Lower lobe of right lung (tissue), 2 donors: Measurements from ENCODE around the gene ACOXL. TPM values are rescaled to one million over a fixed set of nuclear protein-coding genes. Genes with fewer than 3 reads are reported as not detected.

Experiments
- ATAC-seq, 2 donors: fragments of 200-7000 bp; cut with Tn5 transposase; one replicate each; pipeline ENCODE4 v1.9.1; 2020 to 2022; ENCODE audit warnings: mild to moderate bottlenecking in 2 of 2, moderate library complexity in 2 of 2
- DNase-seq: peaks from one replicate; pipeline ENCODE4 v3.0.0-alpha.2; 2020
- H3K27ac ChIP-seq: fragments of 200-600 bp; one replicate; pipeline ENCODE4 v1.8.0; 2022
- H3K27me3 ChIP-seq: fragments of 200-600 bp; one replicate; pipeline ENCODE4 v1.8.0; 2022; ENCODE audit warnings: low read depth
- H3K36me3 ChIP-seq: fragments of 200-600 bp; one replicate; pipeline ENCODE4 v1.8.0; 2022; ENCODE audit warnings: mild to moderate bottlenecking
- H3K4me1 ChIP-seq: fragments of 200-600 bp; one replicate; pipeline ENCODE4 v1.8.0; 2022
- H3K4me3 ChIP-seq: fragments of 200-600 bp; one replicate; pipeline ENCODE4 v1.8.0; 2022; ENCODE audit warnings: mild to moderate bottlenecking
- H3K9me3 ChIP-seq: fragments of 200-600 bp; one replicate; pipeline ENCODE4 v1.8.0; 2022
- CTCF ChIP-seq: fragments of 200-600 bp; IDR thresholded peaks from one replicate; pipeline ENCODE4 v1.8.0; 2022; ENCODE audit warnings: antibody characterized with exemption, mild to moderate bottlenecking
- intact Hi-C: fragments of 100-400 bp; cut with DNase I; formaldehyde crosslinking; loops from one replicate; pipeline ENCODE4 v1.11.0; 2022
- total RNA-seq: library from RNA; stranded (reverse); fragmentation: NEBNext Ultra II Directional; extraction: Animal tissue kit (Norgen Biotek cat#: 25700); gene quantifications from one replicate; pipeline ENCODE4 v1.2.1, GENCODE V29; 2021
- donor health status: DM: no; HTN: yes; CAD: no; lungs with severe emphysema.

ACOXL gene
- total RNA-seq, 1 donor from 2014 or later, result 38.5 TPM

GRCh38 chr2:111113838-111114237 lies 381.5 kb downstream of the ACOXL start:
- H3K27me3 ChIP-seq, result peaks cover 33% of the 10 kb centered on the region
- ATAC-seq, result no peak
- H3K9me3 ChIP-seq, result no peaks in the 10 kb centered on the region
- H3K4me3 ChIP-seq, result no peak overlapping the region
- no peaks in the 10 kb centered on the region for H3K36me3 ChIP-seq
- no peak overlapping the region for H3K27ac ChIP-seq
- TF ChIP-seq CTCF, result no peak
- intact Hi-C loops, result no loop called here
- H3K4me1 ChIP-seq, result peaks cover 23% of the 10 kb centered on the region
- no peak for DNase-seq

GRCh38 chr2:111116011-111116746 lies 383.8 kb downstream of the ACOXL start:
- no peak for ATAC-seq
- H3K4me3 ChIP-seq, result no peak overlapping the region
- H3K4me1 ChIP-seq, result peaks cover 37% of the 10 kb centered on the region
- H3K27me3 ChIP-seq, result peaks cover 48% of the 10 kb centered on the region
- TF ChIP-seq CTCF, result no peak
- H3K36me3 ChIP-seq, result no peaks in the 10 kb centered on the region
- H3K27ac ChIP-seq, result no peak overlapping the region
- H3K9me3 ChIP-seq, result no peaks in the 10 kb centered on the region
- intact Hi-C loops, result no loop called here
- no peak for DNase-seq

DNA sequence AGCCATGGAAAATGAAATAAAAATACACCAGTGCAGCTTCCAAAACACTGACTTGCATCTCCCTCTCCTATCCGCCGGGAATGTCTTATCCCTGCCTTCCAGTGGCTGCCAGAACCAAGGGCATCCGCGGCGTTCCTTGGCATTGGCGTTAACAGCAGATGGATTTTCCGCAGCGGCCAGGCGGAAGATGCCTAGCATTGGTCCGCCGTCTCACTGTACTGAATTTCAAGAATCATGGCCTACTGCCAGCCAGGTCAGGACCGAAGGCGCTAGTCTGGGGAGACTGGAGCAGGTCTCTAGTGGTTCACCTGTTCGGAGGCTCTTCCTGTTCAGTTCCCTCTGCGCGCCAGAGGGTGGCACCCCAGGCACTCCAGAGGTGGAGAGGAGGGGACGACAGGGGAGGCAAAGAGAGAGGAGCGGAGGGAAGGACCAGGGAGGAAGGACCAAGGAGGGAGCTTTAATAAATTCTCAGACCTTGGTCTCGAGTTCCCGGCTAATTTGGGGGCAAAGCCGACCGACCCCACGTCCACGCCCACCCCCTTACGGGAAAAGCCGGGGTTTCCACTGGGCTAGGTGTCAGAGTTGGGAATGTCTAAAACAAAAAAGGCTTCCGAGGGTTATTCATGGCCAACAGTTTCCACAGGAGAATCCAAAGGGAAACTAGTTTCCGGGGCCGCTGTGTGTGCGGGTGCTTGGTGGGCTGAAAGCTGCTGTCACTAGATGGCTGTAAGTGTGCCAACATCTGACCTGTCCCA lies 384.6 kb downstream of the ACOXL start:
- DNase-seq (peak; percentile 76), ATAC-seq (peak; percentile 48 to 56)
- Histone ChIP-seq H3K36me3 (no peaks in the 10 kb centered on the region), H3K9me3 (no peaks in the 10 kb centered on the region), H3K4me1 (peaks cover 37% of the 10 kb centered on the region), H3K4me3 (peak overlapping the region; percentile 88), H3K27me3 (peaks cover 48% of the 10 kb centered on the region), H3K27ac (no peak overlapping the region)
- TF ChIP-seq CTCF, result peak; percentile 84
- intact Hi-C loops, result no loop called here

- H3K36me3 ChIP-seq, result no peaks in the 10 kb centered on the region
- DNase-seq (peak; percentile 51), ATAC-seq (no peak)
- H3K4me3 ChIP-seq, result peak overlapping the region; percentile 88
- H3K4me1 ChIP-seq, result peaks cover 37% of the 10 kb centered on the region
- intact Hi-C loops, result no loop called here
- H3K27me3 ChIP-seq, result peaks cover 44% of the 10 kb centered on the region
- H3K27ac ChIP-seq, result no peak overlapping the region
- no peak for TF ChIP-seq CTCF
- no peaks in the 10 kb centered on the region for H3K9me3 ChIP-seq
These were observed 385.5 kb downstream of the ACOXL start for GRCh38 chr2:111117598-111118480.

DNA sequence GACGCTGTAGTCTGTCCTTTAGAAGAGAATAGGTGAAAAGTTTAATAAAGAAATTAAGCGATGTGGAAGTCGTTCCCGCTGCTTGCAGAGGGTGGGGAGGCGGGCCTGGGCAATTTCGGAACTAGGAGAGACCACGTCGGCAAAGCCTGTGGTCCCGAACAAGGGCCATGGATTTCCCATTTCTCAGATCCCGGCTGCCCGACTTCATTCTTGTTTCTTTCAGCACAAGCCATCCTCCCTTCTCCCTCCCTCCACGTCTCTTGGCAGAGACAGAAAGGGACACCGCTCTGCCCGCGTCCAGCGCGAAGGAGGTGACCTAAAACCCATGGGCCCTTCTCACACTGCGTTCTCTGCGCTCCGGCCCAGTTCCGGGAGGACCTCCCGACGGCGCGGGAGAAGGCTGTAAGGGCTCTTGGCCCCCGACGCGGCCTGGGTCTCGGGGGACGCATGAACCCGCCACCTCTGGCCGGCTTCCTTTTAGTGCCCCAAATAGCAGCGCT lies 386.2 kb downstream of the ACOXL start:
- peak; percentile 52 for DNase-seq
- peaks cover under 1% of the 10 kb centered on the region for H3K36me3 ChIP-seq
- H3K27ac ChIP-seq, result no peak overlapping the region
- intact Hi-C loops, result no loop called here
- H3K4me1 ChIP-seq, result peaks cover 42% of the 10 kb centered on the region
- peaks cover 41% of the 10 kb centered on the region for H3K27me3 ChIP-seq
- TF ChIP-seq CTCF, result no peak
- no peak for ATAC-seq
- peak overlapping the region; percentile 88 for H3K4me3 ChIP-seq
- no peaks in the 10 kb centered on the region for H3K9me3 ChIP-seq
